Parathyroid adenoma (tissue), 2 donors: ENCODE data around the gene PLRG1.

Experiments used
- H2AFZ ChIP-seq: fragments of 300-600 bp; sonication (generic); one replicate; pipeline ENCODE4 v1.7.0; 2017; ENCODE audit warnings: antibody characterized with exemption, mild to moderate bottlenecking
- H3K27ac ChIP-seq: fragments of 300-600 bp; sonication (generic); one replicate; pipeline ENCODE4 v1.7.0; 2017
- H3K27me3 ChIP-seq: fragments of 300-600 bp; sonication (generic); one replicate; pipeline ENCODE4 v1.7.0; 2017; ENCODE audit warnings: low read length; ENCODE audit not compliant: control insufficient read depth, insufficient read depth
- H3K36me3 ChIP-seq: fragments of 300-600 bp; sonication (generic); one replicate; pipeline ENCODE4 v1.7.0; 2017; ENCODE audit warnings: low read length; ENCODE audit not compliant: control insufficient read depth, insufficient read depth
- H3K4me1 ChIP-seq: fragments of 300-600 bp; sonication (generic); one replicate; pipeline ENCODE4 v1.7.0; 2017; ENCODE audit warnings: control low read depth
- H3K4me2 ChIP-seq: fragments of 300-600 bp; sonication (generic); one replicate; pipeline ENCODE4 v1.7.0; 2017; ENCODE audit warnings: low read length
- H3K4me3 ChIP-seq: fragments of 300-600 bp; sonication (generic); one replicate; pipeline ENCODE4 v1.7.0; 2017; ENCODE audit warnings: low read depth, low read length
- H3K79me2 ChIP-seq: fragments of 300-600 bp; sonication (generic); one replicate; pipeline ENCODE4 v1.7.0; 2017; ENCODE audit warnings: control low read depth
- H3K9ac ChIP-seq: fragments of 300-600 bp; sonication (generic); one replicate; pipeline ENCODE4 v1.7.0; 2017; ENCODE audit warnings: mild to moderate bottlenecking
- H3K9me3 ChIP-seq: fragments of 300-600 bp; sonication (generic); one replicate; pipeline ENCODE4 v1.7.0; 2017; ENCODE audit warnings: low read length; ENCODE audit not compliant: control insufficient read depth
- TF ChIP-seq, protein P1 (sequence below): fragments of 300-600 bp; sonication (generic); IDR thresholded peaks from one replicate; pipeline ENCODE4 v1.7.0; 2017; ENCODE audit warnings: antibody characterized with exemption, mild to moderate bottlenecking
- donor health status: primary hyperparathyroidism.

The PLRG1 gene

DNA sequence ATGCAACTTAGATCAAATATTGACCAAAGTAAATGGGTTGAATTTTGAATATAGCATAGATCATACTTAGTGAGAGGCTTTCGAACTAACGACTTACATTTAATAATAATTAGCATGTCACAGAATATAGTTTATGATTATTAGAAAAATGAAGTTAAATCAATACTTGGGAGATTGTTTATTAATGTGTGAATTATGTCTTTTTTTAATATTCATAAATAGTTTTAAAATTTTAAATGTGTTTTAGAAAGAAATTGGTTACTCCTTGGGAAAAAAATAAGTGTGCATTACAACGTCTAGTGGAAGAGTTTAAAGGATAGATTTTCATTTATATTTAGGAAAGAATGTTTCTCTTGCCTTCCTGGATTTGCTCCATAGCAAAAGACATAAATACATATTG lies 33.0 kb upstream of the PLRG1 start:
- H3K79me2 ChIP-seq, result no peaks in the 10 kb centered on the region

DNA sequence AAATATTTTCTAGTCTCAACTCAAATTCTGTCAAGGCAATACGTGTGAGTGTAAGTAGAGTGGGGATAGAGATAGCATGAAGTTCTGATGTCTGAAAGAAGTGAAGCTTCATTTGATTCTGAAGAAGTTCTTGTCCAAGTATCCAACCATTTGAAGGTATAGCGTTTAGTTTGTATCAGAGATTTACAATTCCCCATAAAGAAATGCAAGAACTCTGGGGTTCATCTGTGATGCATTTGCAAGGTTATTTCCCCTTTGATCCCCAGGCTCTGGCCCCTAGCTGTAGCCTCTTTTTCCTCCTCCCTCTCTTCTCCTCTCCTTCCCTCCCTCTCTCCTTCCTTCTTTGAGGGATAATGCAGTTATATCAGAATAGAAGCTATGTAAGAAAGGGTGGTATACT lies 32.5 kb upstream of the PLRG1 start:
- Histone ChIP-seq H3K79me2 (no peaks in the 10 kb centered on the region), H3K4me3 (no peak overlapping the region), H3K4me1 (no peaks in the 10 kb centered on the region), H2AFZ (no peak overlapping the region), H3K27ac (no peak overlapping the region), H3K27me3 (no peaks in the 10 kb centered on the region), H3K9me3 (no peaks in the 10 kb centered on the region), H3K4me2 (no peak overlapping the region), H3K9ac (no peak overlapping the region), H3K36me3 (no peaks in the 10 kb centered on the region)
- TF ChIP-seq, protein P1, sequence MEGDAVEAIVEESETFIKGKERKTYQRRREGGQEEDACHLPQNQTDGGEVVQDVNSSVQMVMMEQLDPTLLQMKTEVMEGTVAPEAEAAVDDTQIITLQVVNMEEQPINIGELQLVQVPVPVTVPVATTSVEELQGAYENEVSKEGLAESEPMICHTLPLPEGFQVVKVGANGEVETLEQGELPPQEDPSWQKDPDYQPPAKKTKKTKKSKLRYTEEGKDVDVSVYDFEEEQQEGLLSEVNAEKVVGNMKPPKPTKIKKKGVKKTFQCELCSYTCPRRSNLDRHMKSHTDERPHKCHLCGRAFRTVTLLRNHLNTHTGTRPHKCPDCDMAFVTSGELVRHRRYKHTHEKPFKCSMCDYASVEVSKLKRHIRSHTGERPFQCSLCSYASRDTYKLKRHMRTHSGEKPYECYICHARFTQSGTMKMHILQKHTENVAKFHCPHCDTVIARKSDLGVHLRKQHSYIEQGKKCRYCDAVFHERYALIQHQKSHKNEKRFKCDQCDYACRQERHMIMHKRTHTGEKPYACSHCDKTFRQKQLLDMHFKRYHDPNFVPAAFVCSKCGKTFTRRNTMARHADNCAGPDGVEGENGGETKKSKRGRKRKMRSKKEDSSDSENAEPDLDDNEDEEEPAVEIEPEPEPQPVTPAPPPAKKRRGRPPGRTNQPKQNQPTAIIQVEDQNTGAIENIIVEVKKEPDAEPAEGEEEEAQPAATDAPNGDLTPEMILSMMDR, result no peak

More for the DNA sequence above, 33.0 kb upstream of the PLRG1 start:
- Histone ChIP-seq H3K36me3 (no peaks in the 10 kb centered on the region), H3K4me3 (no peak overlapping the region), H3K27ac (no peak overlapping the region), H3K9me3 (no peaks in the 10 kb centered on the region), H3K27me3 (no peaks in the 10 kb centered on the region), H3K4me1 (no peaks in the 10 kb centered on the region), H3K4me2 (no peak overlapping the region), H2AFZ (no peak overlapping the region), H3K9ac (no peak overlapping the region)
- TF ChIP-seq, protein P1, result no peak

DNA sequence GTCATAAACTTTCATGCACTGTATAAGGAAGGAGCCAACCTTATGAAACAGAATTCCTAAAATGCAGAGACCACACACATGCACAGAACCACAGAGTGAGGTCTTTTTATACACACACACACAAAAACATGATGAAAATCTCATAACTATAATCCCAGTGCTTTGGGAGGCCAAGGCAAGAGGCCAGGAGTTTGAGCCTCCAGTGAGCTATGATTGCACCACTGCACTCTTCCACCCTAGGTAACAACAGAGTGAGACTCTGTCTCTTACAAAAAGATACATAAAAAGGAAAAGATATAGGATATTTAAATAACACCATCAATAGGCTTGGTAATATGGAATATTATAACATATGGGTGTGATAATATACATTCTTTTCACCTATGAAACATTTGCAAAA lies 29.7 kb upstream of the PLRG1 start:
- Histone ChIP-seq H3K27ac (no peak overlapping the region), H2AFZ (no peak overlapping the region), H3K9me3 (no peaks in the 10 kb centered on the region), H3K4me3 (no peak overlapping the region), H3K9ac (no peak overlapping the region), H3K4me2 (no peak overlapping the region), H3K36me3 (no peaks in the 10 kb centered on the region), H3K27me3 (no peaks in the 10 kb centered on the region), H3K4me1 (no peaks in the 10 kb centered on the region), H3K79me2 (no peaks in the 10 kb centered on the region)
- TF ChIP-seq, protein P1, result no peak

DNA sequence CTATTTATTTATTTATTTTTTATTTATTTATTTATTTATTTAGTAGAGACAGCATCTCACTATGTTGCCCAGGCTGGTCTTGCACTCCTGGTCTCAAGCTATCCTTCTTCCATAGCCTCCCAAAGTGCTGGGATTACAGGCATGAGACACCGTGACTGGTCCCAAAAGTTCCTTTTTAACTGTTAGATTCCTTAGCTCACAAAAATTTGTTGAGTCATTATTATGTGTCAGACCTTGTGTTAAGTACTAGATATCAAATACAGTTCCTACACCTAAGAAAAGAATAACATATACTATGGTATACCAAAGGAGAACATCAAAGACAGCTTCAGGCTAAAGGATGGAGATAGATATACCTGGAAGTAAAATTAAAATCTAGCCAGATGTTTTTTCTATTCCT lies 28.7 kb upstream of the PLRG1 start:
- Histone ChIP-seq H3K4me2 (no peak overlapping the region), H3K4me3 (no peak overlapping the region), H3K36me3 (no peaks in the 10 kb centered on the region), H3K27me3 (no peaks in the 10 kb centered on the region), H3K79me2 (no peaks in the 10 kb centered on the region), H3K27ac (no peak overlapping the region), H3K4me1 (no peaks in the 10 kb centered on the region), H3K9me3 (no peaks in the 10 kb centered on the region), H2AFZ (no peak overlapping the region), H3K9ac (no peak overlapping the region)
- TF ChIP-seq, protein P1, result no peak

DNA sequence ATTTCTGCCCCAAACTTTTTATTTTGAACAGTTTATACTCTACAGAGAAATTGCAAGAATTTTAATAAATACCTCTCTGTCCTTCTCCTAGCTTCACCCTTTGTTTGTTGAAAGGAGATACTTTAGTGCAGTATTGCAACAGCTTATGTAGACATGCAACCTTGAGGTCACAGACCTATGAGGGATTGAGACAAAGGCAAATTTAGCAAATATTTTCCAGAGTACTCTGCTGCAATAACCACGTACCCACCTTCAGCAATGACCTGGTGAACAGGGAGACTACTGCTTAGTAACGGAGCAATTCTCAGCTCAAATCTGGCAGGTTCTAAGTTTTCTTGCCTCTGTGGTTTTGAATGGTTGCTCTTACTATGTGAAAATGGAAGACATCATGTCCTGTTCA lies 27.1 kb upstream of the PLRG1 start:
- Histone ChIP-seq H3K4me2 (no peak overlapping the region), H3K79me2 (no peaks in the 10 kb centered on the region), H3K4me3 (no peak overlapping the region), H2AFZ (no peak overlapping the region), H3K27me3 (no peaks in the 10 kb centered on the region), H3K36me3 (no peaks in the 10 kb centered on the region), H3K9ac (no peak overlapping the region), H3K27ac (no peak overlapping the region), H3K4me1 (no peaks in the 10 kb centered on the region), H3K9me3 (no peaks in the 10 kb centered on the region)
- TF ChIP-seq, protein P1, result no peak
